HepG2 (cell line): ENCODE results near the gene EPB41L2. TPM values are rescaled to one million over a fixed set of nuclear protein-coding genes. Genes with fewer than 3 reads are reported as not detected.

Experiments
- CEBPB ChIP-seq: IDR thresholded peaks from 2 replicates; pipeline ENCODE4 v1.6.1; 2011; ENCODE audit warnings: low read depth, low read length, improper control_type of control experiment, borderline replicate concordance
- MEF2D ChIP-seq: sonication (generic); formaldehyde crosslinking; IDR thresholded peaks from 2 replicates; pipeline ENCODE4 v1.5.1; 2020; ENCODE audit warnings: mild to moderate bottlenecking, missing genetic modification reagents
- NFIB ChIP-seq: sonication (generic); formaldehyde crosslinking; IDR thresholded peaks from 2 replicates; pipeline ENCODE4 v1.9.0; 2021; ENCODE audit warnings: missing genetic modification reagents, mild to moderate bottlenecking, borderline replicate concordance
- PCBP2 ChIP-seq: fragments of 200-400 bp; formaldehyde crosslinking; optimal IDR thresholded peaks from 2 replicates; pipeline ENCODE3; 2018; ENCODE audit warnings: low read length, low read depth; ENCODE audit not compliant: poor library complexity, severe bottlenecking
- RBAK ChIP-seq: sonication (generic); formaldehyde crosslinking; IDR thresholded peaks from 2 replicates; pipeline ENCODE4 v1.5.1; 2020; ENCODE audit warnings: mild to moderate bottlenecking, missing genetic modification reagents
- RBM22 ChIP-seq: fragments of 200-400 bp; formaldehyde crosslinking; optimal IDR thresholded peaks from 2 replicates; pipeline ENCODE3; 2017; ENCODE audit warnings: mild to moderate bottlenecking, low read length, moderate library complexity
- SMAD3 ChIP-seq: sonication (generic); formaldehyde crosslinking; IDR thresholded peaks from 2 replicates; pipeline ENCODE4 v1.4.0; 2020; ENCODE audit warnings: missing genetic modification reagents
- STAT5B ChIP-seq: sonication (generic); formaldehyde crosslinking; IDR thresholded peaks from 2 replicates; pipeline ENCODE4 v1.4.0; 2020; ENCODE audit warnings: missing genetic modification reagents
- TBP ChIP-seq: sonication (generic); formaldehyde crosslinking; IDR thresholded peaks from 2 replicates; pipeline ENCODE4 v1.5.0; 2020; ENCODE audit warnings: missing genetic modification reagents
- TOPORS ChIP-seq: sonication (generic); formaldehyde crosslinking; IDR thresholded peaks from 2 replicates; pipeline ENCODE4 v1.8.0; 2023; ENCODE audit warnings: mild to moderate bottlenecking, missing genetic modification reagents
- ZNF260 ChIP-seq: sonication (generic); formaldehyde crosslinking; IDR thresholded peaks from 2 replicates; pipeline ENCODE4 v1.4.0; 2020; ENCODE audit warnings: missing genetic modification reagents, low read depth, mild to moderate bottlenecking, borderline replicate concordance
- ZNF816 ChIP-seq: sonication (generic); formaldehyde crosslinking; IDR thresholded peaks from 2 replicates; pipeline ENCODE4 v1.8.0; 2022; ENCODE audit warnings: missing genetic modification reagents, mild to moderate bottlenecking, borderline replicate concordance
- ZNF841 ChIP-seq: sonication (generic); formaldehyde crosslinking; IDR thresholded peaks from 2 replicates; pipeline ENCODE4 v1.8.1; 2023; ENCODE audit warnings: missing genetic modification reagents, borderline replicate concordance
- polyA plus RNA-seq, 8 experiments: library from polyadenylated mRNA; depleted of rRNA in 3 of 8; stranded (reverse) in 7 of 8; unstranded in 1 of 8; fragments of >200 nt; fragmentation: Illumina TruSeq in 4 of 8; extraction: Trizol in 4 of 8; gene quantifications; 2 replicates each; pipeline versions ENCODE4 v1.2.1 to v1.2.3, GENCODE V29; 2011 to 2016; ENCODE audit warnings: low read depth in 4 of 8, missing spikeins in 1 of 8, mixed read lengths in 1 of 8; ENCODE audit not compliant: insufficient read depth in 1 of 8
- total RNA-seq, 5 experiments: library from RNA; depleted of rRNA; stranded (reverse); fragments of >200 nt; fragmentation: Illumina TruSeq; extraction: Trizol; gene quantifications; 2 replicates each; pipeline ENCODE4 v1.2.3, GENCODE V29; 2016; ENCODE audit warnings: low read depth in 1 of 5
- TF ChIP-seq, protein P1 (sequence below): sonication (generic); formaldehyde crosslinking; IDR thresholded peaks from 2 replicates; pipeline ENCODE4 v1.4.0; 2020; ENCODE audit warnings: missing genetic modification reagents
- TF ChIP-seq, protein P2 (sequence below): sonication (generic); formaldehyde crosslinking; IDR thresholded peaks from 2 replicates; pipeline ENCODE4 v1.4.0; 2020; ENCODE audit warnings: missing genetic modification reagents
- TF ChIP-seq, protein P3 (sequence below): sonication (generic); formaldehyde crosslinking; IDR thresholded peaks from 2 replicates; pipeline ENCODE4 v1.5.0; 2020; ENCODE audit warnings: mild to moderate bottlenecking, missing genetic modification reagents, moderate library complexity
- TF ChIP-seq, protein P4 (sequence below): sonication (generic); formaldehyde crosslinking; IDR thresholded peaks from 2 replicates; pipeline ENCODE4 v1.5.0; 2020; ENCODE audit warnings: missing genetic modification reagents, mild to moderate bottlenecking, borderline replicate concordance
- TF ChIP-seq, protein P5 (sequence below): sonication (generic); IDR thresholded peaks from 2 replicates; pipeline ENCODE4 v1.6.1; 2016; ENCODE audit warnings: low read depth, borderline replicate concordance

The EPB41L2 gene
- total and polyA plus RNA-seq, 2 of the 13 experiments (the other 11 are each of a cell fraction or from before 2014, with no cell fraction given) = 41.7 to 56.4 TPM

DNA sequence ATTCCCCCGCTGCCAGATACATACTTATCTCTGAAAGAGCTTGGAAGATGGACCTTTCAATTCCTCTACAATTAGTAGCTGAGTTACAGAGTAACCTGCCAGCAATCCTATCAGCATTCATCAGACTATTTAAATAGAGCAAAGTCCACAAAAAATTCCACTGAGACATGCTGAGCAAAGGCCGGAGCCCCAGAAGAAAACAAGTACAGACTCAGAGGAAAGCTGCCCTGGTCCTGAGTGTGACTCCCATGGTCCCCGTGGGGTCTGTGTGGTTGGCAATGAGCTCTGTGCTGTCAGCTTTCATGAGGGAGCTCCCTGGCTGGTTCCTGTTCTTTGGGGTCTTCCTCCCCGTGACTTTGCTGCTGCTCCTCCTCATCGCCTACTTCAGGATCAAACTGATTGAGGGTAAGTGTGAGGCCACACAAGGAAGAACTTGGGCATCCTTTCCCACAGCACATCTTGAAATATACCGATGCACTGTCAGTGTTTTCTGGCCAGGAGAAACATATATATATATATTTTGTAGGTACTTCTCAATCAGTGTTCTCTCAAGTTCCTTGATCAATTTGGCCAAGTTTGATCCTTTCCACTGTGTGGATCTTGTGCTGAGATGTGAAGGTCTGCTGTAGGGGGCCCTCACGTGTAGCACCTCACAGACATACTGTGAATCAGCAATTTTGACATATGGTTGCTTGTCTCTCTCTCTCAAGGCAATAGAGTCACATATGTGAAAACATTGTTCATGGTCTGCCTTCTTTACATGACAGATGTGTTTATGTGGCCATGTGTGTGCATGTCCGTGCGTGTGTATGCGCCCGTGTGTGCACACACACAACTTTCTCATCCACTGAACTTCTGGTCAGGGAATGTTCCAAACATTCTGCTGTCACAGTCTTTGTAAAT is 235.5 kb downstream of the EPB41L2 start, which contains the start of gene SMLR1 (continued):
- TF ChIP-seq, protein P1, sequence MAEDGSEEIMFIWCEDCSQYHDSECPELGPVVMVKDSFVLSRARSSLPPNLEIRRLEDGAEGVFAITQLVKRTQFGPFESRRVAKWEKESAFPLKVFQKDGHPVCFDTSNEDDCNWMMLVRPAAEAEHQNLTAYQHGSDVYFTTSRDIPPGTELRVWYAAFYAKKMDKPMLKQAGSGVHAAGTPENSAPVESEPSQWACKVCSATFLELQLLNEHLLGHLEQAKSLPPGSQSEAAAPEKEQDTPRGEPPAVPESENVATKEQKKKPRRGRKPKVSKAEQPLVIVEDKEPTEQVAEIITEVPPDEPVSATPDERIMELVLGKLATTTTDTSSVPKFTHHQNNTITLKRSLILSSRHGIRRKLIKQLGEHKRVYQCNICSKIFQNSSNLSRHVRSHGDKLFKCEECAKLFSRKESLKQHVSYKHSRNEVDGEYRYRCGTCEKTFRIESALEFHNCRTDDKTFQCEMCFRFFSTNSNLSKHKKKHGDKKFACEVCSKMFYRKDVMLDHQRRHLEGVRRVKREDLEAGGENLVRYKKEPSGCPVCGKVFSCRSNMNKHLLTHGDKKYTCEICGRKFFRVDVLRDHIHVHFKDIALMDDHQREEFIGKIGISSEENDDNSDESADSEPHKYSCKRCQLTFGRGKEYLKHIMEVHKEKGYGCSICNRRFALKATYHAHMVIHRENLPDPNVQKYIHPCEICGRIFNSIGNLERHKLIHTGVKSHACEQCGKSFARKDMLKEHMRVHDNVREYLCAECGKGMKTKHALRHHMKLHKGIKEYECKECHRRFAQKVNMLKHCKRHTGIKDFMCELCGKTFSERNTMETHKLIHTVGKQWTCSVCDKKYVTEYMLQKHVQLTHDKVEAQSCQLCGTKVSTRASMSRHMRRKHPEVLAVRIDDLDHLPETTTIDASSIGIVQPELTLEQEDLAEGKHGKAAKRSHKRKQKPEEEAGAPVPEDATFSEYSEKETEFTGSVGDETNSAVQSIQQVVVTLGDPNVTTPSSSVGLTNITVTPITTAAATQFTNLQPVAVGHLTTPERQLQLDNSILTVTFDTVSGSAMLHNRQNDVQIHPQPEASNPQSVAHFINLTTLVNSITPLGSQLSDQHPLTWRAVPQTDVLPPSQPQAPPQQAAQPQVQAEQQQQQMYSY = peak; percentile 15; the same call in 1 of the 2 replicates
- TF ChIP-seq SMAD3 = peak; percentile 20; the same call in 1 of the 2 replicates
- TF ChIP-seq, protein P2, sequence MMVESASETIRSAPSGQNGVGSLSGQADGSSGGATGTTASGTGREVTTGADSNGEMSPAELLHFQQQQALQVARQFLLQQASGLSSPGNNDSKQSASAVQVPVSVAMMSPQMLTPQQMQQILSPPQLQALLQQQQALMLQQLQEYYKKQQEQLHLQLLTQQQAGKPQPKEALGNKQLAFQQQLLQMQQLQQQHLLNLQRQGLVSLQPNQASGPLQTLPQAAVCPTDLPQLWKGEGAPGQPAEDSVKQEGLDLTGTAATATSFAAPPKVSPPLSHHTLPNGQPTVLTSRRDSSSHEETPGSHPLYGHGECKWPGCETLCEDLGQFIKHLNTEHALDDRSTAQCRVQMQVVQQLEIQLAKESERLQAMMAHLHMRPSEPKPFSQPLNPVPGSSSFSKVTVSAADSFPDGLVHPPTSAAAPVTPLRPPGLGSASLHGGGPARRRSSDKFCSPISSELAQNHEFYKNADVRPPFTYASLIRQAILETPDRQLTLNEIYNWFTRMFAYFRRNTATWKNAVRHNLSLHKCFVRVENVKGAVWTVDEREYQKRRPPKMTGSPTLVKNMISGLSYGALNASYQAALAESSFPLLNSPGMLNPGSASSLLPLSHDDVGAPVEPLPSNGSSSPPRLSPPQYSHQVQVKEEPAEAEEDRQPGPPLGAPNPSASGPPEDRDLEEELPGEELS (CRISPR knock-in tag) = peak; percentile 88
- TF ChIP-seq RBAK = no peak
- TF ChIP-seq, protein P3, sequence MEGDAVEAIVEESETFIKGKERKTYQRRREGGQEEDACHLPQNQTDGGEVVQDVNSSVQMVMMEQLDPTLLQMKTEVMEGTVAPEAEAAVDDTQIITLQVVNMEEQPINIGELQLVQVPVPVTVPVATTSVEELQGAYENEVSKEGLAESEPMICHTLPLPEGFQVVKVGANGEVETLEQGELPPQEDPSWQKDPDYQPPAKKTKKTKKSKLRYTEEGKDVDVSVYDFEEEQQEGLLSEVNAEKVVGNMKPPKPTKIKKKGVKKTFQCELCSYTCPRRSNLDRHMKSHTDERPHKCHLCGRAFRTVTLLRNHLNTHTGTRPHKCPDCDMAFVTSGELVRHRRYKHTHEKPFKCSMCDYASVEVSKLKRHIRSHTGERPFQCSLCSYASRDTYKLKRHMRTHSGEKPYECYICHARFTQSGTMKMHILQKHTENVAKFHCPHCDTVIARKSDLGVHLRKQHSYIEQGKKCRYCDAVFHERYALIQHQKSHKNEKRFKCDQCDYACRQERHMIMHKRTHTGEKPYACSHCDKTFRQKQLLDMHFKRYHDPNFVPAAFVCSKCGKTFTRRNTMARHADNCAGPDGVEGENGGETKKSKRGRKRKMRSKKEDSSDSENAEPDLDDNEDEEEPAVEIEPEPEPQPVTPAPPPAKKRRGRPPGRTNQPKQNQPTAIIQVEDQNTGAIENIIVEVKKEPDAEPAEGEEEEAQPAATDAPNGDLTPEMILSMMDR (CRISPR knock-in tag) = peak; percentile 42
- TF ChIP-seq ZNF260 (CRISPR knock-in tag) = no peak
- TF ChIP-seq ZNF841 (CRISPR knock-in tag) = no peak
- TF ChIP-seq TBP (CRISPR knock-in tag) = no peak
- TF ChIP-seq RBM22 = peak; percentile 72
- peak; percentile 50; the same call in 1 of the 2 replicates for TF ChIP-seq TOPORS (CRISPR knock-in tag)
- no peak; the same call in 1 of the 2 replicates for TF ChIP-seq MEF2D (CRISPR knock-in tag)
- TF ChIP-seq, protein P4, sequence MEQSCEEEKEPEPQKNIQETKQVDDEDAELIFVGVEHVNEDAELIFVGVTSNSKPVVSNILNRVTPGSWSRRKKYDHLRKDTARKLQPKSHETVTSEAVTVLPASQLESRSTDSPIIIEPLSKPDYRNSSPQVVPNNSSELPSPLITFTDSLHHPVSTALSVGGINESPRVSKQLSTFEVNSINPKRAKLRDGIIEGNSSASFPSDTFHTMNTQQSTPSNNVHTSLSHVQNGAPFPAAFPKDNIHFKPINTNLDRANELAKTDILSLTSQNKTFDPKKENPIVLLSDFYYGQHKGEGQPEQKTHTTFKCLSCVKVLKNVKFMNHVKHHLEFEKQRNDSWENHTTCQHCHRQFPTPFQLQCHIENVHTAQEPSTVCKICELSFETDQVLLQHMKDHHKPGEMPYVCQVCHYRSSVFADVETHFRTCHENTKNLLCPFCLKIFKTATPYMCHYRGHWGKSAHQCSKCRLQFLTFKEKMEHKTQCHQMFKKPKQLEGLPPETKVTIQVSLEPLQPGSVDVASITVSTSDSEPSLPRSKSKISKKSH (CRISPR knock-in tag) = no peak
- TF ChIP-seq, protein P5, sequence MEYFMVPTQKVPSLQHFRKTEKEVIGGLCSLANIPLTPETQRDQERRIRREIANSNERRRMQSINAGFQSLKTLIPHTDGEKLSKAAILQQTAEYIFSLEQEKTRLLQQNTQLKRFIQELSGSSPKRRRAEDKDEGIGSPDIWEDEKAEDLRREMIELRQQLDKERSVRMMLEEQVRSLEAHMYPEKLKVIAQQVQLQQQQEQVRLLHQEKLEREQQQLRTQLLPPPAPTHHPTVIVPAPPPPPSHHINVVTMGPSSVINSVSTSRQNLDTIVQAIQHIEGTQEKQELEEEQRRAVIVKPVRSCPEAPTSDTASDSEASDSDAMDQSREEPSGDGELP = peak; percentile 68; the same call in 1 of the 2 replicates
- TF ChIP-seq STAT5B (CRISPR knock-in tag) = no peak
- no peak for TF ChIP-seq CEBPB
- TF ChIP-seq PCBP2 = no peak
- no peak for TF ChIP-seq ZNF816
- TF ChIP-seq NFIB = no peak
